ENCODE results near the gene P2RY14. TPM values are rescaled to one million over a fixed set of nuclear protein-coding genes. Genes with fewer than 3 reads are reported as not detected.

P2RY14 gene
- total and polyA plus RNA-seq, 2 of the 13 experiments (the other 11 are each of a cell fraction or from before 2014, with no cell fraction given) = not detected

DNA sequence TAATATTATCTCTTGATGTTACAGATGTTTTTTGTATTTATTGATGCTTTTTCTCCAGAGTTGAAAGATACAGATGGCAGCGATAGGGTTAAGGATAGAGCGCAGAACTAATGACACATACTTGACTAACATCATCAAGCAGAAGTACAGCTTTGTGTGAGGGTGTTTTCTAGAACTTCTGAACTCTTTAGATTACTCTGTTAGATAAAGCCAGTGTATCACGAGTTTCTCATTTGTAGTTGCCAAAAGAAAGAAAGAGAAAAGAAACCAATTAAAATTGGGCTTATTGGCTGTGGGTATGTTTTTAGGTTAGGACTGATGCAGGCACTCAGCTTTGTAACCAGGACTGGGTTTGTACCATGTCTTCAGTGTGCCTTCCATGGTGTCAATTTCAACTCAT lies 68.7 kb downstream of the P2RY14 start (continued):
- TF ChIP-seq, protein P1, sequence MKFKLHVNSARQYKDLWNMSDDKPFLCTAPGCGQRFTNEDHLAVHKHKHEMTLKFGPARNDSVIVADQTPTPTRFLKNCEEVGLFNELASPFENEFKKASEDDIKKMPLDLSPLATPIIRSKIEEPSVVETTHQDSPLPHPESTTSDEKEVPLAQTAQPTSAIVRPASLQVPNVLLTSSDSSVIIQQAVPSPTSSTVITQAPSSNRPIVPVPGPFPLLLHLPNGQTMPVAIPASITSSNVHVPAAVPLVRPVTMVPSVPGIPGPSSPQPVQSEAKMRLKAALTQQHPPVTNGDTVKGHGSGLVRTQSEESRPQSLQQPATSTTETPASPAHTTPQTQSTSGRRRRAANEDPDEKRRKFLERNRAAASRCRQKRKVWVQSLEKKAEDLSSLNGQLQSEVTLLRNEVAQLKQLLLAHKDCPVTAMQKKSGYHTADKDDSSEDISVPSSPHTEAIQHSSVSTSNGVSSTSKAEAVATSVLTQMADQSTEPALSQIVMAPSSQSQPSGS (CRISPR knock-in tag; IDR thresholded peaks at IDR 0.05) = no peak
- TF ChIP-seq RXRB (CRISPR knock-in tag; IDR thresholded peaks at IDR 0.05; ENCODE audit: borderline replicate concordance) = no peak
- no peak for TF ChIP-seq PHF21A (CRISPR knock-in tag; IDR thresholded peaks at IDR 0.05)
- TF ChIP-seq PBX3 (CRISPR knock-in tag; IDR thresholded peaks at IDR 0.05; ENCODE audit: borderline replicate concordance) = no peak
- no peak for TF ChIP-seq SP4 (CRISPR knock-in tag; IDR thresholded peaks at IDR 0.05)
- TF ChIP-seq, protein P2, sequence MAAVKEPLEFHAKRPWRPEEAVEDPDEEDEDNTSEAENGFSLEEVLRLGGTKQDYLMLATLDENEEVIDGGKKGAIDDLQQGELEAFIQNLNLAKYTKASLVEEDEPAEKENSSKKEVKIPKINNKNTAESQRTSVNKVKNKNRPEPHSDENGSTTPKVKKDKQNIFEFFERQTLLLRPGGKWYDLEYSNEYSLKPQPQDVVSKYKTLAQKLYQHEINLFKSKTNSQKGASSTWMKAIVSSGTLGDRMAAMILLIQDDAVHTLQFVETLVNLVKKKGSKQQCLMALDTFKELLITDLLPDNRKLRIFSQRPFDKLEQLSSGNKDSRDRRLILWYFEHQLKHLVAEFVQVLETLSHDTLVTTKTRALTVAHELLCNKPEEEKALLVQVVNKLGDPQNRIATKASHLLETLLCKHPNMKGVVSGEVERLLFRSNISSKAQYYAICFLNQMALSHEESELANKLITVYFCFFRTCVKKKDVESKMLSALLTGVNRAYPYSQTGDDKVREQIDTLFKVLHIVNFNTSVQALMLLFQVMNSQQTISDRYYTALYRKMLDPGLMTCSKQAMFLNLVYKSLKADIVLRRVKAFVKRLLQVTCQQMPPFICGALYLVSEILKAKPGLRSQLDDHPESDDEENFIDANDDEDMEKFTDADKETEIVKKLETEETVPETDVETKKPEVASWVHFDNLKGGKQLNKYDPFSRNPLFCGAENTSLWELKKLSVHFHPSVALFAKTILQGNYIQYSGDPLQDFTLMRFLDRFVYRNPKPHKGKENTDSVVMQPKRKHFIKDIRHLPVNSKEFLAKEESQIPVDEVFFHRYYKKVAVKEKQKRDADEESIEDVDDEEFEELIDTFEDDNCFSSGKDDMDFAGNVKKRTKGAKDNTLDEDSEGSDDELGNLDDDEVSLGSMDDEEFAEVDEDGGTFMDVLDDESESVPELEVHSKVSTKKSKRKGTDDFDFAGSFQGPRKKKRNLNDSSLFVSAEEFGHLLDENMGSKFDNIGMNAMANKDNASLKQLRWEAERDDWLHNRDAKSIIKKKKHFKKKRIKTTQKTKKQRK (IDR thresholded peaks at IDR 0.05; ENCODE audit: low read length) = no peak
- no peak for TF ChIP-seq PHF8 (CRISPR knock-in tag; IDR thresholded peaks at IDR 0.05)

- H3K27me3 ChIP-seq (ENCODE audit: control insufficient read depth in 1 of 2, insufficient read depth in 2 of 2, low read length in 2 of 2) = no peaks in the 10 kb centered on the region
- no peaks in the 10 kb centered on the region for H4K20me1 ChIP-seq (ENCODE audit: insufficient read depth, low read length)
- CTCF ChIA-PET (ENCODE audit: low intra/inter-chr PET ratio, low total read pairs) = no interaction called here
- intact Hi-C loops (cut with micrococcal nuclease; ENCODE audit: unreplicated experiment) (no loop called here), in situ Hi-C loops (cut with HindIII; ENCODE audit: extremely low pct_ligation_motif_present, low pct_unique_long_range_greater_than_20kb) (loop anchor here (25.0 kb wide), 1 partner anchor 581 kb away; no protein-coding TSS in a partner anchor)
- WGBS (ENCODE audit: low lambda C conversion rate) = 84% methylated on average over 3 of the region's 3 CpGs
- H3K4me2 ChIP-seq (ENCODE audit: low read depth, low read length) = no peak overlapping the region
- no peak for DNase-seq (ENCODE audit: low spot score)
- POLR2A ChIA-PET = interaction anchor here (1.7 kb wide), 1 partner anchor 9 kb away, joined by 3 read pairs; no protein-coding TSS in a partner anchor
- H3K4me3 ChIP-seq (replicated peaks in 1 of 3; ENCODE audit: insufficient read depth in 1 of 3, low read depth in 2 of 3, low read length in 3 of 3) = no peak overlapping the region
- BruUV-seq (replicated peaks) = no TSS peak
- H3K9me3 ChIP-seq (ENCODE audit: low read length) = no peaks in the 10 kb centered on the region
- H3K4me1 ChIP-seq (ENCODE audit: insufficient read depth, low read length) = peaks cover 37% of the 10 kb centered on the region
- ATAC-seq = no peak
- H3K27ac ChIP-seq (ENCODE audit: extremely low read length, insufficient read depth, low read length) = no peak overlapping the region
- FAIRE-seq = no peak
- TF ChIP-seq RFX1 (IDR thresholded peaks at IDR 0.05) (no peak), ZBTB38 (CRISPR knock-in tag; IDR thresholded peaks at IDR 0.05) (no peak), POLR2AphosphoS5 (IDR thresholded peaks at IDR 0.05; ENCODE audit: low read depth, low read length) (no peak), SRSF9 (IDR thresholded peaks at IDR 0.05; ENCODE audit: borderline replicate concordance, insufficient read depth, low read depth, low read length, poor library complexity, severe bottlenecking) (no peak), FIP1L1 (IDR thresholded peaks at IDR 0.05; ENCODE audit: borderline replicate concordance, insufficient read depth, low read depth, low read length) (no peak), HMG20B (CRISPR knock-in tag; conservative IDR thresholded peaks at IDR 0.05) (no peak), ATRX (CRISPR knock-in tag; IDR thresholded peaks at IDR 0.05; ENCODE audit: borderline replicate concordance) (no peak), ZNF253 (CRISPR knock-in tag; IDR thresholded peaks at IDR 0.05; ENCODE audit: borderline replicate concordance) (no peak), NRL (CRISPR knock-in tag; IDR thresholded peaks at IDR 0.05; ENCODE audit: borderline replicate concordance) (no peak)
- TF ChIP-seq, protein P3, sequence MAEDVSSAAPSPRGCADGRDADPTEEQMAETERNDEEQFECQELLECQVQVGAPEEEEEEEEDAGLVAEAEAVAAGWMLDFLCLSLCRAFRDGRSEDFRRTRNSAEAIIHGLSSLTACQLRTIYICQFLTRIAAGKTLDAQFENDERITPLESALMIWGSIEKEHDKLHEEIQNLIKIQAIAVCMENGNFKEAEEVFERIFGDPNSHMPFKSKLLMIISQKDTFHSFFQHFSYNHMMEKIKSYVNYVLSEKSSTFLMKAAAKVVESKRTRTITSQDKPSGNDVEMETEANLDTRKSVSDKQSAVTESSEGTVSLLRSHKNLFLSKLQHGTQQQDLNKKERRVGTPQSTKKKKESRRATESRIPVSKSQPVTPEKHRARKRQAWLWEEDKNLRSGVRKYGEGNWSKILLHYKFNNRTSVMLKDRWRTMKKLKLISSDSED (CRISPR knock-in tag; IDR thresholded peaks at IDR 0.05) = no peak
- no peaks in the 10 kb centered on the region for H3K36me3 ChIP-seq (replicated peaks in 1 of 2; ENCODE audit: control insufficient read depth in 1 of 2, insufficient read depth in 2 of 2, low read length in 2 of 2)
- no peaks in the 10 kb centered on the region for H3K79me2 ChIP-seq (ENCODE audit: insufficient read depth, low read length)
- H2AFZ ChIP-seq (ENCODE audit: low read length) = no peak overlapping the region
- H3K9ac ChIP-seq (ENCODE audit: insufficient read depth, low read depth, low read length) = no peak overlapping the region
These were observed 72.1 kb downstream of the P2RY14 start for GRCh38 chr3:151206201-151206600.

All from HepG2 (cell line).